ENCODE results near the gene KIAA1958. TPM values are rescaled to one million over a fixed set of nuclear protein-coding genes. Genes with fewer than 3 reads are reported as not detected.

KIAA1958 gene
- total RNA-seq, 4 donors from 2014 or later, result 13.1 to 17.2 (median 16.7) TPM

DNA sequence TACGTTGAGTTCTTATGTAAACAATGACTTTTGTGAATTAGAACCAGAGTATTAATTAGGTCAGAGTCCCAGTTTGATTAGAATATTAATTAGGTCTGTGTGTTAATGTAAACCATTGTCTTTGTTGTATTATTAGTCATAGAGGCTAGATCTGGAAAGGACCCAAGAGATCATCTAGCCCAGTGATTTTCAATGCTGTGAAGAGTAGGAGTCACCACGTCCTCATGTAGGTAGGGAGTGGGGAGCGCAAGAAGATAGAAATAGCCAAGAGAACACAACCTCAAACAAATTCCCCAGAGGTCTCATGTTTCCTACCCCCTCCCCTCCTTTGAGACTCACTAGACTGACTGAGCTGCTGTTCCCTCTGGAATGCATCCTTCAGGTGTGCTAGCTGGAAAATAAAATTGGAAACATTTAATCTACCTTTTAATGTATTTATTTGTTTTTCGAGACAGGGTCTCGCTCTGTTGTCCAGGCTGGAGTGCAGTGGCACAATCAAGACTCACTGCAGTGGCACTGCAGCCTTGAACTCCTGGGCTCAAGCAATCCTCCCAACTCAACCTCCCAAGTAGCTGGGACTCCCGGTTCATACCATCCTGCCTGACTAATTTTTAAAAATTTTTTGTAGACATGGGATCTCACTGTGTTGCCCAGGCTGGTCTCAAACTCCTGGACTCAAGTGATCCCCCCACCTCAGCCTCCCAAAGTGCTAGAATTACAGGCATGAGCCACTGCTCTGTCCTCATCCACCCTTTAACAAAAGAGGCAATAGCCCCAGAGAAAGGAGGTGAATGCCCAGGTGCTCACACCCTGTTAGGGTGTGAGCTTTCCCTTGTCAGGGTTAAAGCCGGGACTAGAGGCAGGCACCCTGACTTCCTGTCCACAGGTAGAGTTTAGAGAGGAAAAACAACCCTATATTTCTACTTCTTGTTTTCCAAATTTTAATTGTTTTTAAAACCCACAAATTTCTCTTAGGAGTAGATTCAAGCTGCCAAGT is 138.4 kb downstream of the KIAA1958 start:
- TF ChIP-seq, protein P1, sequence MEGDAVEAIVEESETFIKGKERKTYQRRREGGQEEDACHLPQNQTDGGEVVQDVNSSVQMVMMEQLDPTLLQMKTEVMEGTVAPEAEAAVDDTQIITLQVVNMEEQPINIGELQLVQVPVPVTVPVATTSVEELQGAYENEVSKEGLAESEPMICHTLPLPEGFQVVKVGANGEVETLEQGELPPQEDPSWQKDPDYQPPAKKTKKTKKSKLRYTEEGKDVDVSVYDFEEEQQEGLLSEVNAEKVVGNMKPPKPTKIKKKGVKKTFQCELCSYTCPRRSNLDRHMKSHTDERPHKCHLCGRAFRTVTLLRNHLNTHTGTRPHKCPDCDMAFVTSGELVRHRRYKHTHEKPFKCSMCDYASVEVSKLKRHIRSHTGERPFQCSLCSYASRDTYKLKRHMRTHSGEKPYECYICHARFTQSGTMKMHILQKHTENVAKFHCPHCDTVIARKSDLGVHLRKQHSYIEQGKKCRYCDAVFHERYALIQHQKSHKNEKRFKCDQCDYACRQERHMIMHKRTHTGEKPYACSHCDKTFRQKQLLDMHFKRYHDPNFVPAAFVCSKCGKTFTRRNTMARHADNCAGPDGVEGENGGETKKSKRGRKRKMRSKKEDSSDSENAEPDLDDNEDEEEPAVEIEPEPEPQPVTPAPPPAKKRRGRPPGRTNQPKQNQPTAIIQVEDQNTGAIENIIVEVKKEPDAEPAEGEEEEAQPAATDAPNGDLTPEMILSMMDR (IDR thresholded peaks at IDR 0.05), result no peak
- TF ChIP-seq POLR2A (IDR thresholded peaks at IDR 0.05), result no peak
- DNase-seq, result no peak
- H3K4me1 ChIP-seq, result no peaks in the 10 kb centered on the region
- no peaks in the 10 kb centered on the region for H3K9me3 ChIP-seq
- no peak overlapping the region for H3K4me3 ChIP-seq
- H3K27me3 ChIP-seq, result no peaks in the 10 kb centered on the region
- H3K27ac ChIP-seq, result no peak overlapping the region
- H3K36me3 ChIP-seq, result no peaks in the 10 kb centered on the region

DNA sequence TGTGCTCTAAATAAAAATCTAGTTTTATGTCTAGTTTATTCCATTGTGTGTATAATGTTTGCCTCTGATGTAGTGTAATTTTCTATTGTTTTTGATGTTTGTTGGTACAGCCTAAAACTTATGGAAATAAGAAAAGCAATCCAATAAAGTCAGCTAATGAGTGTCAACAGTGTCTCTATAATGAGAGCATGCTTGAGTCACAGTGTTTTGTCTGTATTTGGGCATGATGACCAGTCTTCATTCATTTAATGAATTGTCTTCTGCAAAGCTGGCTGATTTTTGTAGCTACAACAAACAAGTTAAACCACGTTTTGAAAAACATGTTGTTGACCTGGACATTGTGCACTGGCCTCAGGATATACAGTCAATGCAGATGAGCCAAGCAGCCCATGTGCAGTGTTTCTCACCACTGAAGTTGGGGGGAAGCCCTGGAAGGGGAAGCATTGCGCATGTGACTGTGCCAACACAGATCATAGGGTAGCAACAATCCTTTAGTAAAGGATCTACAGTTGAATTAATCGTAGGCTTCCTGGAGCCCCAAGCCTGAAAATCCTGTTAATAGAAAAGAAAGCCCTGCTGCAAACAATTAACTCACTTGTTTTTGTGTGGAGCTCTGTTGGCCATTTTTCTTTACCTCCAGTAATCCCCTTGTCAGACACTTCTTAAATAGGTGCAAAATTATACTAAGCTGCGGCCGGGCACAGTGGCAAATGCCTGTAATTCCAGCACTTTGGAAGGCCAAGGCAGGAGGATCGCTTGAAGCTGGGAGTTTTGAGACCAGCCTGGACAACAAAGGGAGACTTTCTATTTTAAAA is 143.3 kb downstream of the KIAA1958 start:
- Histone ChIP-seq H3K9me3 (no peaks in the 10 kb centered on the region), H3K36me3 (no peaks in the 10 kb centered on the region), H3K27me3 (no peaks in the 10 kb centered on the region), H3K27ac (no peak overlapping the region), H3K4me1 (no peaks in the 10 kb centered on the region), H3K4me3 (no peak overlapping the region)
- TF ChIP-seq, protein P1 (IDR thresholded peaks at IDR 0.05), result no peak
- no peak for TF ChIP-seq POLR2A (IDR thresholded peaks at IDR 0.05)
- DNase-seq, result no peak

DNA sequence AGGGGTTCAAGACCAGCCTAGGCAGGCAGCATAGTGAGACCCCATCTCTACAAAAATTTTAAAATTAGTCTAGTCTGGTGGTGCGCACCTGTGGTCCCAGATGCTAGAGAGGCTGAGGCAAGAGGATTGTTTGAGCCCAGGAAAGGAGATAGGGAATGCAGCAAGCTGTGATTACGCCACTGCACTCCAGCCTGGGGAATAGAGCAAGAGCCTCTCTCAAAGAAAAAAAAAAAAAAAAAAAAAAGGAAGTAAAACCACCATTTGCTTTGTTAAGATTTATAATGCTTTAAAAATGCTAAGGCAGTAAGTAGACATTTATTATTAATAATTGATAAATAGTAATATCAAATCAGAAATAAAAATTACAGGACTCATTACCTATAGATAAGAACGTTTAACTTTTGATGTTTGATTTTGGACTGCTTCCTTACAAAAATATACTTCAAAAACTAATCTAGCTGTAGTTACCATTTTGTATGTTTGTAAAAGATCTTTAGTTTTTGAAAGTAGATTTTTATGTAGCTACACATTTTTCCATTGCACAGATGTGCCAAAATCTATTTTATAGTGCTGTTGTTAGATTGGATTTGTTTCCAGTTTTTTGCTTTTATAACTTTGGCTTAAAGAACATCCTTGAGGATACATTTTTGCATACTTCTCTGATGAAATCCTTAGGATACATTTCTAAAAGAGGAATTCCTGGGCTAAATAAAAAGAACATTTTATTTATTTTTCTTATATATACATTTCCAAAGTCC is 144.9 kb downstream of the KIAA1958 start:
- Histone ChIP-seq H3K9me3 (no peaks in the 10 kb centered on the region), H3K4me3 (no peak overlapping the region), H3K36me3 (no peaks in the 10 kb centered on the region), H3K27ac (no peak overlapping the region), H3K27me3 (no peaks in the 10 kb centered on the region), H3K4me1 (no peaks in the 10 kb centered on the region)
- TF ChIP-seq POLR2A (IDR thresholded peaks at IDR 0.05), result no peak
- TF ChIP-seq, protein P1 (IDR thresholded peaks at IDR 0.05), result no peak
- DNase-seq, result no peak

DNA sequence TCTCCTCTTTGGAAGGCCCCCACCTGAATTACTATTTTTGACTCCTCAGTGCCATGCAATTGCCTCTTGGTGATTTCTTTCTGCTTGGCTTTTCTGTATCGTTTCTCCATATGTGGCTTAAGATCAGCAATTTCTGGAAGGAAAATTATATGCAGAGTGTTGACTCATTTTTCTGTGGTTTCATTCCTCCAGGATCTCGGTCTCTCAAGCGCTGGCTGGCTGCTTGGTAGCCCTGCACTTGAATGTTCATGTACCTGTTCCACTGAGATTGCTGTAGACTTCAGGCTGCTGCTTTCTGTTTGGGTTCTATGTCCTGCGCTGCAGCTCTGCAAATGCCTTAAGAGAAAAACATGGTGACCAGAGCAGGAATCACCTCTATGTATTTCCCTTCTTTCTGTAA is 153.7 kb downstream of the KIAA1958 start:
- no peak for DNase-seq
- Histone ChIP-seq H3K36me3 (no peaks in the 10 kb centered on the region), H3K9me3 (no peaks in the 10 kb centered on the region), H3K27me3 (no peaks in the 10 kb centered on the region), H3K4me3 (no peak overlapping the region), H3K4me1 (no peaks in the 10 kb centered on the region), H3K27ac (no peak overlapping the region)
- TF ChIP-seq, protein P1 (IDR thresholded peaks at IDR 0.05), result no peak
- no peak for TF ChIP-seq POLR2A (IDR thresholded peaks at IDR 0.05)

DNA sequence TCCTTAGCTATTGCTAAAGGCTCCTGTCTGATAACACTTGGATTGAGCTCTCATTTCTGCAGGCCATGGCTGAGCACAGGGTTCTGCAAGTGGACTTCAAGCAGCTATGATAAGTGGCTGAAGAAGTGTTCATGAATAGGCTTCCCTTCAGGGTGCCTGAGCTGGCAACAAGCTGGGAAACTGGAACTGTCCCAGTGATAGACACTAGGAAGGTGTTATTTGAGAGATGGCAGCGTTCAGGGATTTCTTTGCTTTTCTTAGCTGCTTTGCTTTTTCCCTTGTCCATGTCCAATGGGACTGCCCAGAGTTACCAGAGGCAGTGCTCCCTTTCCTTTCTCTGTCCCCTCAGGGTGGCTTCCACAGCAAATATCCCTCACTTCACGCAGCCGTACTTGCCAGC is 155.5 kb downstream of the KIAA1958 start:
- Histone ChIP-seq H3K9me3 (no peaks in the 10 kb centered on the region), H3K4me3 (no peak overlapping the region), H3K36me3 (no peaks in the 10 kb centered on the region), H3K4me1 (no peaks in the 10 kb centered on the region), H3K27me3 (no peaks in the 10 kb centered on the region), H3K27ac (no peak overlapping the region)
- no peak for DNase-seq
- TF ChIP-seq, protein P1 (IDR thresholded peaks at IDR 0.05), result no peak
- TF ChIP-seq POLR2A (IDR thresholded peaks at IDR 0.05), result no peak

Data from Peyer's patch (tissue), 4 donors.